BE2C (cell line): ENCODE data around the gene ACER3.
A peak's percentile ranks its signal among the peaks of the same experiment; 100 is the strongest.

Source experiments
- DNase-seq: peaks from one replicate; pipeline ENCODE4 v3.0.0-alpha.2; 2020
- H3K27me3 ChIP-seq: fragments of 250-450 bp; sonication (Bioruptor Pico); 2 replicates; pipeline ENCODE4 v1.5.1; 2020; ENCODE audit warnings: mild to moderate bottlenecking
- H3K36me3 ChIP-seq: fragments of 250-450 bp; sonication (Bioruptor Pico); 2 replicates; pipeline ENCODE4 v1.5.1; 2020; ENCODE audit warnings: mild to moderate bottlenecking
- H3K4me1 ChIP-seq: fragments of 250-450 bp; sonication (Bioruptor Pico); 2 replicates; pipeline ENCODE4 v1.5.1; 2020
- H3K4me3 ChIP-seq: 2 replicates; pipeline ENCODE4 v1.5.1; 2011; ENCODE audit warnings: low read depth, low read length
- H3K9me3 ChIP-seq: fragments of 250-450 bp; sonication (Bioruptor Pico); 2 replicates; pipeline ENCODE4 v1.5.1; 2020
- CTCF ChIP-seq: IDR thresholded peaks from 2 replicates; pipeline ENCODE4 v1.5.1; 2012; ENCODE audit warnings: mild to moderate bottlenecking, low read depth, low read length

Gene ACER3

GRCh38 chr11:76903325-76903724 lies 42.6 kb downstream of the ACER3 start:
- TF ChIP-seq CTCF = no peak
- H3K4me3 ChIP-seq = no peak overlapping the region
- peaks cover 7% of the 10 kb centered on the region; the same call in 1 of the 2 replicates for H3K4me1 ChIP-seq
- DNase-seq = no peak
- no peaks in the 10 kb centered on the region for H3K9me3 ChIP-seq
- H3K27me3 ChIP-seq = no peaks in the 10 kb centered on the region
- no peaks in the 10 kb centered on the region for H3K36me3 ChIP-seq

GRCh38 chr11:76910620-76911414 lies 50.1 kb downstream of the ACER3 start:
- Histone ChIP-seq H3K4me1 (no peaks in the 10 kb centered on the region), H3K27me3 (no peaks in the 10 kb centered on the region), H3K36me3 (no peaks in the 10 kb centered on the region), H3K9me3 (no peaks in the 10 kb centered on the region), H3K4me3 (no peak overlapping the region)
- DNase-seq = no peak
- no peak for TF ChIP-seq CTCF

- no peak for DNase-seq
- Histone ChIP-seq H3K36me3 (no peaks in the 10 kb centered on the region), H3K4me1 (no peaks in the 10 kb centered on the region), H3K4me3 (no peak overlapping the region), H3K27me3 (no peaks in the 10 kb centered on the region), H3K9me3 (no peaks in the 10 kb centered on the region)
- no peak for TF ChIP-seq CTCF
These were observed 50.7 kb downstream of the ACER3 start for GRCh38 chr11:76911415-76911808.

- Histone ChIP-seq H3K27me3 (no peaks in the 10 kb centered on the region), H3K4me3 (no peak overlapping the region), H3K36me3 (no peaks in the 10 kb centered on the region), H3K4me1 (0 out of 2 replicates have a peak, but pooled peaks cover 4% of the 10 kb centered on the region), H3K9me3 (no peaks in the 10 kb centered on the region)
- no peak for DNase-seq
- no peak for TF ChIP-seq CTCF
These were observed 56.0 kb downstream of the ACER3 start for GRCh38 chr11:76916712-76917111.

- H3K4me1 ChIP-seq = 0 out of 2 replicates have a peak, but pooled peaks cover 4% of the 10 kb centered on the region
- no peaks in the 10 kb centered on the region for H3K36me3 ChIP-seq
- TF ChIP-seq CTCF = peak; percentile 95
- no peaks in the 10 kb centered on the region for H3K27me3 ChIP-seq
- peak; percentile 28 for DNase-seq
- H3K4me3 ChIP-seq = peak overlapping the region; percentile 20
- H3K9me3 ChIP-seq = no peaks in the 10 kb centered on the region
These were observed 58.2 kb downstream of the ACER3 start for GRCh38 chr11:76918941-76919386.

- no peak for DNase-seq
- H3K4me3 ChIP-seq = no peak overlapping the region
- H3K27me3 ChIP-seq = no peaks in the 10 kb centered on the region
- 0 out of 2 replicates have a peak, but pooled peaks cover 4% of the 10 kb centered on the region for H3K4me1 ChIP-seq
- H3K9me3 ChIP-seq = no peaks in the 10 kb centered on the region
- no peaks in the 10 kb centered on the region for H3K36me3 ChIP-seq
- TF ChIP-seq CTCF = no peak
These were observed 58.7 kb downstream of the ACER3 start for GRCh38 chr11:76919467-76919866.
